Activated T-helper 17 cell treated with anti-CD3 and anti-CD28 coated beads, Interleukin-2, amount 50 U/mL, for 72 hours (primary cell): ENCODE results near the gene SLC26A3. TPM values are rescaled to one million over a fixed set of nuclear protein-coding genes. Genes with fewer than 3 reads are reported as not detected.

Experiments used
- ATAC-seq: fragments of 150-1000 bp; cut with Tn5 transposase; replicated peaks from 2 replicates; pipeline ENCODE4 v1.10.0; 2021; ENCODE audit warnings: mild to moderate bottlenecking, moderate library complexity
- H3K27ac Mint-ChIP-seq: one replicate; pipeline ENCODE4 v1.8.0; 2022; ENCODE audit warnings: mixed read lengths
- H3K27me3 Mint-ChIP-seq: one replicate; pipeline ENCODE4 v1.8.0; 2022; ENCODE audit warnings: mixed read lengths
- H3K36me3 Mint-ChIP-seq: one replicate; pipeline ENCODE4 v1.8.0; 2022; ENCODE audit warnings: low read depth, mild to moderate bottlenecking, mixed read lengths
- H3K4me1 Mint-ChIP-seq: one replicate; pipeline ENCODE4 v1.8.0; 2022; ENCODE audit warnings: mixed read lengths
- H3K4me3 Mint-ChIP-seq: one replicate; pipeline ENCODE4 v1.8.0; 2022; ENCODE audit warnings: mild to moderate bottlenecking, mixed read lengths
- H3K9me3 Mint-ChIP-seq: one replicate; pipeline ENCODE4 v1.8.0; 2022; ENCODE audit warnings: mixed read lengths
- total RNA-seq, 2 donors: library from RNA; stranded (reverse); gene quantifications; one replicate each; pipeline ENCODE4 v1.2.3, GENCODE V29; 2022

The SLC26A3 gene
- total RNA-seq, 2 donors from 2014 or later, result not detected

DNA sequence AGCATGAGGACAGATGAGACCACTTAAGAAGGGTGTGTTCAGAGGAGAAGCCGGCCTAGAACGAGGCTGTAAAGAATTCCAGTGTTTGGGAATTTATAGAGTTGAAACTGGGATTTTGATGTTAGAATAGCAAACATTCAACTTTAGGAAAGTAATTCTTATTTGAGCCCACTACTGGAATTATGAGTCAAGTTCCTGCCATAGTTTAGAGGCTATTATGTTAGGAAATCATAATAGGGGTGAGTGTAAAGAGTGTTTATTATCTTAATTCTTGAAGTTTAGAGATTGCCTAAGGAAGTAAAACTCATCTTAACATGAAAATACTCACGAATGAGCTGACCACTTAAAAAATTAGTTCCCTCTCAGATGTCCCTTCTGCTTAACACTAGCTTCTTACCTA is 57.0 kb downstream of the SLC26A3 start:
- Mint-ChIP-seq H3K4me3 (peak overlapping the region; percentile 98), H3K27me3 (no peaks in the 10 kb centered on the region), H3K4me1 (peaks cover 29% of the 10 kb centered on the region), H3K27ac (peak overlapping the region; percentile 100), H3K9me3 (no peaks in the 10 kb centered on the region), H3K36me3 (peaks cover 71% of the 10 kb centered on the region)
- no peak for ATAC-seq

DNA sequence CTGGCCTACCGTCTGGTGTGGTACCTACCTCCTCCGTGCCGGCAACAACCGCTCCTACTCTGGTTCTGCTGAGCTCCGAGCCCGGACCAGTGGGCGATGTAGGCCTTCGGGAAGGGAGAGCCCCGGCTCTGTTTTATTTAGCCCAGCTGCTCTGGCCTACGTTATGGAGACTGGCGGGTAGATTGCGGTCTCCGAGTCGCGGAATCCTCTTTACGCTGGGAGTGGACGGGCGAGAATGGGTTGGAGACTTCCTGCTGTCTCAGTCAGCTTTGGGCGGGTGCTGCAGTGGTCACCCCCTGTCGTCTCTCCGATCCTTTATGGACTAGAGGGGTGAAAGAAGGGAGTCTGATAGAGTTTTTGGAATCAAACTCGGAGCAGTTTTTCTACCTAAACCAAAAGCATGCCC is 58.7 kb downstream of the SLC26A3 start:
- peak overlapping the region; percentile 100 for H3K27ac Mint-ChIP-seq
- no peaks in the 10 kb centered on the region for H3K27me3 Mint-ChIP-seq
- H3K36me3 Mint-ChIP-seq, result peaks cover 54% of the 10 kb centered on the region
- H3K9me3 Mint-ChIP-seq, result no peaks in the 10 kb centered on the region
- peak overlapping the region; percentile 98 for H3K4me3 Mint-ChIP-seq
- ATAC-seq, result peak; percentile 48
- peaks cover 23% of the 10 kb centered on the region for H3K4me1 Mint-ChIP-seq

DNA sequence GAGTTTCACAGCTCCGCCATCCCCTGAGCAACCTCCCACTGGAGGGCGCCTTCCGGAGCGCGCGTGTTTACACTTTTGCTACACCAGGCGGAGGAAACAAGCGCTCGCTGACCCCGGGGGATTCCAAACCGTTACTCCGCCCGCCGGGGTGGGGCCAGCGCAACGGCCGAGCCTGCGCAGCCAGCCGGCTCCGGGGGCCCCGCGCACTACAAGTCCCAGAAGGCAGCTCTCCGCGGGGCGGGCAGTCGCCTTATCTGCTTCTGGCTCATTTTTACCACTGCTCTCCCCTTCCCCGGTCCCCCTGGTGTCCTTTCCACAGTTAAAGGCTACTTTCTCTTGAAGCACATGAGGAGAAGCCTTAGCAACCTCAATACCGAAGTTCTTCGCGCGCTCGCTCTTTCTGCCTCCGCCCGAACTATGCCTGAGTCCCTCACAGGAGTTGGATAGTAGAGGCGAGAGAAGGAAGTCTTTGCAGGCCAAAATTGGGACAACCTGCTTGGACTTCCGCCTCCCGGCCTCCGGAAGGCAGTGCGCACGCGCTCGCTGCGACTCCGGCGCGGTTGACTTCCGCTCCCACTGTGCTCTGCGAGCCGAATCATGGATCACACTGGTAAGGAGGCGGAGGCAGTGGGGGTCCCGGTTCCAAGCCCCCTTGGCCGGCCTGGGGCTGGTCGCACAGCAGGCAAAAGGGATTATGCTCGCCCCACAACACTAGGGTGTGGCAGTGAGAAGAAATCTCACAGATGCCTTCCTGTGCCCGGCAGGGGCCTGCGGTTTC is 59.3 kb downstream of the SLC26A3 start, which contains the start of gene CBLL1:
Gene CBLL1, plus strand, starts transcription at position 576 of the 778 bp plus-strand sequence. Its CDS starts 22 bp downstream, at position 598.
- peaks cover 23% of the 10 kb centered on the region for H3K4me1 Mint-ChIP-seq
- peaks cover 49% of the 10 kb centered on the region for H3K36me3 Mint-ChIP-seq
- H3K4me3 Mint-ChIP-seq, result peak within 1 kb of the TSS; percentile 98
- H3K9me3 Mint-ChIP-seq, result no peaks in the 10 kb centered on the region
- peak; percentile 91 for ATAC-seq
- H3K27me3 Mint-ChIP-seq, result no peaks in the 10 kb centered on the region
- H3K27ac Mint-ChIP-seq, result peak within 1 kb of the TSS; percentile 100

DNA sequence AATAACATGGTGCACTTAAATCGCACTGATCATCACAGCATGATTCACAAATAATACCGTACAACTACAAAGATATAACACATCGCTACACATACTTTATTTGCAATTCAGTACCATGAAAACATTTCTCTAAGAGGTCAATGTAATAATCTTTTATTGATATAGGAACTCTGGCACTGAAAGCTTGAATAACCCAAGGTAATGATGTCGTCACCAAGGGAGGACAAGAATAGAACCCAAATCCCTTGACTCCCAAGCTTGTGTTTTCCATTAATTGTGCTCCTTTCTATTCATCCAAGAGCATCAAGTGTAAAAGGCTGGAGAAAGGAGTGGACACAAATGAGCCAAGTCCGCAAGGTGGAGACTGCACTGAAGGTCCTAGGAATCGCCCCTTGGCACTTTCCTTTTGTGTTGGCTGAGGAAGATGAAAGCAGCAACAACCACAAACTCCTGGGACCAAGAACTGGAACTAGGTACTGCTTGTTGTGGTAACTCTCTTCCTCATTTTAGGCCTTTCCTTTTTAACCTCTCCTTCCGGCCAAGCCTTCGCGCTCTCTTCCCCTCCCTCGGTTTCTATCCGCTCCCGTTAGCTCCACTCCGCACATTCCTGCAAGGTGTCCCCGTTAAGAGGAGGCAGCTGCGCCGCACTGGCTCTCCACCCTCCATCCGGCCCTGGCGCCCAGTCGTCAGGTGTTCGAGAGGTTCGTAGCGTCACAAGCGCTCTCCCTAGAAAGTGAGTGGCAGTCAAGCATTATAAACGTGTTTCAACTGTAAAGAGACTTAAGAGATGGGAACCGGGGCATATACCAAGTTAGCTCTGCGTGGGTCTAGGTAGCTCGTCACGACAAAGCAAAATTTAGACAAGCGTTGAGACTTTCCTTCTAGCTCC is 60.1 kb downstream of the SLC26A3 start:
- ATAC-seq, result peak; percentile 46

DNA sequence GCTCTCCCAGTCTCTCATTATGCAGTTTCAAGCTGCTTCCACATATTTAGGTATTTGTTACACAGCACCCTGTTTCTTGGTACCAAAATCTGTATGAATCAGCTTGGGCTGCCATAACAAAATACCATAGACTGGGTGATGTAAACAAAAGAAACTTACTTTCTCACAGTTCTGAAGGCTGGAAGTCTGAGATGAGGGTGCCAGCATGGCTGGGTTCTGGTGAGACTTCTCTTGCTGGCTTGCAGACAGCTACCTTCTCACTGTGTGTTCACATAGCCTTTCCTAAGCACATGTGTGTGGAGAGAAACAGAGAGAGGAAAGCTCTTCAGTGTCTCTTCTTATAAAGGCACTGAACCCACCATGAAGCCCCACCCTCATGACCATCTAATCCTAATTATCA is 74.7 kb downstream of the SLC26A3 start:
- Mint-ChIP-seq H3K9me3 (no peaks in the 10 kb centered on the region), H3K36me3 (no peaks in the 10 kb centered on the region), H3K27me3 (peaks cover 12% of the 10 kb centered on the region), H3K4me3 (no peak overlapping the region), H3K4me1 (no peaks in the 10 kb centered on the region), H3K27ac (no peak overlapping the region)
- no peak for ATAC-seq

More for the DNA sequence above, 60.1 kb downstream of the SLC26A3 start:
- Mint-ChIP-seq H3K4me3 (peak overlapping the region; percentile 98), H3K27ac (peak overlapping the region; percentile 100), H3K27me3 (no peaks in the 10 kb centered on the region), H3K9me3 (no peaks in the 10 kb centered on the region), H3K4me1 (peaks cover 19% of the 10 kb centered on the region), H3K36me3 (peaks cover 43% of the 10 kb centered on the region)

DNA sequence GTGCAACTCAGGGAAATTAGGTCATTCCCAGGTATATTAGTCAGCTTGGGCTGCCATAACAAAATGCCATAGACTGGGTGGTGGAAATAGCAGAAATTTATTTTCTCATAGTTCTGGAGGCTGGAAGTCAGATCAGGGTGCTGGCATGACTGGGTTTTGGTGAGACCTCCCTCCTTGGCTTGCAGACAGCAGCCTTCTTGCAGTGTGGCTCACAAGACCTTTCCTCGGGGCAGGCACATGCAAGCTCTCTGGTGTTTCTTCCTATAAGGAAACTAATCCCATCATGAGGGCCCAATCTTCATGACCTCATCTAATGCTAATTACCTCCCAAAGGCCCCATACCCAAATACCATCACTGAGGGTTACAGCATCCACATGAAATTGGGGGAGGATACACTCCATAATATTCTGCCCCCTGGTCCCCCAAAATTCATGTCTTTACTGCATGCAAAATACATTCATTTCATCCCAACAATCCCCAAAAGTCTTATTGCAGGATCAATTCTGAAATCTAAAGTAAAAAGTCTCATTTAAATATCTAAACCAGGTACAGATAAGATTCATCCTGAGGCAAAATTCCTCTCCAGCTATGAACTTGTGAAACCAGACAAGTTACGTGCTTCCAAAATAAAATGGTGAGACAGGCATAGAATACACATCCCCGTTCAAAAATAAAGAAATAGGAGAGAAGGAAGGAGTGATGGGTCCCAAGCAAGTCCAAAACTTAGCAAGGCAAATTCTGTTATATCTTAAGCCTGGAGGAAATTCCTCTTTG is 76.5 kb downstream of the SLC26A3 start:
- ATAC-seq, result no peak
- H3K4me3 Mint-ChIP-seq, result no peak overlapping the region
- H3K9me3 Mint-ChIP-seq, result no peaks in the 10 kb centered on the region
- H3K4me1 Mint-ChIP-seq, result no peaks in the 10 kb centered on the region
- H3K27ac Mint-ChIP-seq, result no peak overlapping the region
- no peaks in the 10 kb centered on the region for H3K36me3 Mint-ChIP-seq
- H3K27me3 Mint-ChIP-seq, result peaks cover 12% of the 10 kb centered on the region

DNA sequence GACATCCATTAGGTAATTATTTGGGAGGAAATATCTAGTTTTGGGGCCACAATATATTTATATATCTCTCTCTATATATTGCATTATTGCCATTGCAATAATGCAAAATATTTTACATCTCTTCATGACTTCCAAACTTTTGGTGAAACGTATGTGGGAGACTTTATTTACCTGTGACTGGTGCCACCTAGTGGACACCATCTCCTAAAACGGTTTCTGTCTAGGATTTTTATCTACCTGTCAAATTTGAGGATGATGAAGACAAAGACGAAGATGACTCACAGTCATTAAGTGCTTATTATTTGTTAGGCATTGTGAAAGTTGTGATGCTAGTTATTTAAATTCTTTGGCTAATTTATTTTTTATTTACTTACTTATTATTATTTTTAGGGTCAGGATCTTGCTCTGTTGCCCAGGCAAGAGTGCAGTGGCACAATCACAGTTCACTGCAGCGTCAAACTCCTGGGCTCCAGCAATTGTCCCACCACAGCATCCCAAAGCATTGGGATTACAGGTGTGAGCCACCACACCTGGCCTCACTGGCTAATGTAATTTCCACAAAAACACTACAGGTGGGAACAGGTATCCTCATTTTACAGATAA is 77.8 kb downstream of the SLC26A3 start:
- no peak overlapping the region for H3K4me3 Mint-ChIP-seq
- peak; percentile 52 for ATAC-seq
- H3K4me1 Mint-ChIP-seq, result no peaks in the 10 kb centered on the region
- no peaks in the 10 kb centered on the region for H3K9me3 Mint-ChIP-seq
- H3K27me3 Mint-ChIP-seq, result peaks cover 12% of the 10 kb centered on the region
- no peaks in the 10 kb centered on the region for H3K36me3 Mint-ChIP-seq
- no peak overlapping the region for H3K27ac Mint-ChIP-seq

DNA sequence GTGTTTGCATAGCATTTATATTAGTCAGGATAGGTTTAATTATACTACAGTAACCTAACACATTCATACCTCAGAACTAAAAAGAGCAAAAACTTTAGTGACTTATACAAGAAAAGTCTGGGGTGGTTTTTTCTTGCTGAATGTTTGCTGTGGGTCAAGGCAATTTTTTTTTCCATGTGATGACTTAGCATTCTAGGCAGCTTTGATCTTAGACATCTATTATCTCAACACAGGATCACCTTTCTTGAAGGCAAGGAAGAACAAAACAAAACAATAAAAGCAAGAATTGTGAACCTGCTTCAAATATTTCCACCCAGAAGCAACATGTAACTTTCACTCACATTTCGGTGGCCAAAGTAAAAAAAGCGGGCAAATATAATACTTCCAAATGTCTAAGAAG is 79.8 kb downstream of the SLC26A3 start:
- ATAC-seq, result no peak
- Mint-ChIP-seq H3K4me1 (no peaks in the 10 kb centered on the region), H3K4me3 (no peak overlapping the region), H3K27me3 (peaks cover 8% of the 10 kb centered on the region), H3K36me3 (no peaks in the 10 kb centered on the region), H3K27ac (peak overlapping the region; percentile 7), H3K9me3 (no peaks in the 10 kb centered on the region)

DNA sequence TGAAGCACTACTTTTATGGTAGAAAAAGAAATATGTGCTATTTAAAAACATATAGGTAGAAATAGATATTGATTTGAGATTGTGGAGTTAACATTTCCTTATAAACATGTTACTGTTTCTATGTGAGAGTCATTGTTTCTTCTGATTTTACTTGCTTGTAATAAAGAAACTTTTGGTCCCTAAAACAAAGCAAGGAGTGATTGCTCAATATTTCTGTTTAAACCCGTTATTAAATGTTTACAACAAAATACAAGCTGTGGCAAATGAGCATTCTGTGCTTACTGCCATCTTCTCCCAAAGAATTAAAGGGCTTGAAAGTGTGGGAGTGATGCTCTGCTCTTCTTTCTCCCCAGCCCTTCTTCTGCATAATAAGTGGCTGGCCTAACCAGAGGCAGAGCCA is 81.7 kb downstream of the SLC26A3 start:
- H3K27me3 Mint-ChIP-seq, result no peaks in the 10 kb centered on the region
- ATAC-seq, result no peak
- H3K36me3 Mint-ChIP-seq, result no peaks in the 10 kb centered on the region
- no peaks in the 10 kb centered on the region for H3K4me1 Mint-ChIP-seq
- H3K9me3 Mint-ChIP-seq, result no peaks in the 10 kb centered on the region
- H3K27ac Mint-ChIP-seq, result no peak overlapping the region
- no peak overlapping the region for H3K4me3 Mint-ChIP-seq

DNA sequence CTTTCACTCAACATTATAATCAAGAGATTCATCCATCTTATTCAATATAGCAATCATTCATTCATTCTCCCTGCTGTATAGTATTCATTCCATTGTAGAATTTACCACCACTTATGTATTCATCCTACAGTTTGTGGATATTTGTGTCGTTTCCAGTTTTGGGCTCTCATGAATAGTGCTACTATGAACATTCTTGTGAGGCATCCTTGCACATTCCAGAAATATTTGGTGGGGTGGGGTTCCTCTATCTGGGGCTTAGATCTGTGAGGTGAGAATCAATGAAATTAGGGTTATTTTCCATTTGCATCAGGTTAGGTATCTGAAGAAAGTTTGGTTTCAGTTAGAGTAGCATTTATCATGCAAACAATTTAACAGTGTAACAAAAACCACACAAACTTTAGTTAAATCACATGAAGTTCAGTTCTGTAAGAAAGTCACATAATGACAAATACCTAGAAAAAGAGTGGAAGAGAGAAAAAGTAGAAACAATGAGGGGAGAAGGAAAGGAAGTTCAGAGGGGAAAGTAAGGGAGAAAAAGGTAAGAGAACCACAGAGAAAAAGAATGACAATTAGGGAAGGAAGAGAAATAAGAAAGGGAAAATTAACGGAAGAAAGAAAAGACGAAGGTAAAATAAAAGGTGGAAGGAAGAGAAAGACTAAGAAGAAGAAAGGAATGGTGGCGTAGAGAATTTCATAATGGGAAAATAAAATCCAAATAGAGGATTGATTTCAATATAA is 84.4 kb downstream of the SLC26A3 start:
- no peaks in the 10 kb centered on the region for H3K27me3 Mint-ChIP-seq
- H3K4me3 Mint-ChIP-seq, result no peak overlapping the region
- no peak for ATAC-seq
- no peaks in the 10 kb centered on the region for H3K36me3 Mint-ChIP-seq
- H3K4me1 Mint-ChIP-seq, result no peaks in the 10 kb centered on the region
- no peaks in the 10 kb centered on the region for H3K9me3 Mint-ChIP-seq
- no peak overlapping the region for H3K27ac Mint-ChIP-seq

DNA sequence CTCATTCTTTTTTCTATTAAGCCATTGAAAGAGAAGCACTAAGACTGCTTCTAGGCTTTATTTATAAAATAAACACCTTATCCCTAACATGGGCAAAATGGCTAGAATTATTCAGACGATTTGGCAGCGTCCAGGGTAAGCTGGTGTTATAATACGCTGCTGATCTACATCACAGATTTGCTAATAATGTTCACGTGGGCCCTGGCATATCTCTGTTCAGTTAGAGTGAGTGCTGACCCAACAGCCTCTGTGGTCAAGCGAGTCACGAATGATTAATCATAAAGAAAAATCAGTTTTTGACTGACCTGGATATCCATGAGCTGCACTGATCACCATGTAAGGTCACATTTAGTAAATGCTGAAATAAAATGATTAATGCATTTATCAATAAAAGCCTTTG is 87.5 kb downstream of the SLC26A3 start:
- ATAC-seq, result no peak
- Mint-ChIP-seq H3K9me3 (no peaks in the 10 kb centered on the region), H3K4me1 (no peaks in the 10 kb centered on the region), H3K4me3 (no peak overlapping the region), H3K36me3 (no peaks in the 10 kb centered on the region), H3K27me3 (peaks cover 9% of the 10 kb centered on the region), H3K27ac (no peak overlapping the region)
